ENCODE results near the gene ATAD1.
"Not testable (repeated sequence)": the region's sequence is repeated elsewhere in the genome, so short reads cannot be mapped to it uniquely, and the experiment has no call there.

GRCh38 chr10:87801813-87802435, 16.1 kb downstream of the ATAD1 start:
- TF ChIP-seq, protein P1, sequence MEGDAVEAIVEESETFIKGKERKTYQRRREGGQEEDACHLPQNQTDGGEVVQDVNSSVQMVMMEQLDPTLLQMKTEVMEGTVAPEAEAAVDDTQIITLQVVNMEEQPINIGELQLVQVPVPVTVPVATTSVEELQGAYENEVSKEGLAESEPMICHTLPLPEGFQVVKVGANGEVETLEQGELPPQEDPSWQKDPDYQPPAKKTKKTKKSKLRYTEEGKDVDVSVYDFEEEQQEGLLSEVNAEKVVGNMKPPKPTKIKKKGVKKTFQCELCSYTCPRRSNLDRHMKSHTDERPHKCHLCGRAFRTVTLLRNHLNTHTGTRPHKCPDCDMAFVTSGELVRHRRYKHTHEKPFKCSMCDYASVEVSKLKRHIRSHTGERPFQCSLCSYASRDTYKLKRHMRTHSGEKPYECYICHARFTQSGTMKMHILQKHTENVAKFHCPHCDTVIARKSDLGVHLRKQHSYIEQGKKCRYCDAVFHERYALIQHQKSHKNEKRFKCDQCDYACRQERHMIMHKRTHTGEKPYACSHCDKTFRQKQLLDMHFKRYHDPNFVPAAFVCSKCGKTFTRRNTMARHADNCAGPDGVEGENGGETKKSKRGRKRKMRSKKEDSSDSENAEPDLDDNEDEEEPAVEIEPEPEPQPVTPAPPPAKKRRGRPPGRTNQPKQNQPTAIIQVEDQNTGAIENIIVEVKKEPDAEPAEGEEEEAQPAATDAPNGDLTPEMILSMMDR (IDR thresholded peaks at IDR 0.05; ENCODE audit: insufficient read depth, low read depth, low read length) = not testable (repeated sequence)
- not testable (repeated sequence) for TF ChIP-seq EZH2 (IDR thresholded peaks at IDR 0.05; ENCODE audit: insufficient read depth, low read length)

All from astrocyte (in vitro differentiated cells and primary cell).